ENCODE data around the gene KCNQ1.

- no peak for TF ChIP-seq REST (IDR thresholded peaks at IDR 0.05; ENCODE audit: low read depth, low read length)
- TF ChIP-seq CTCF (IDR thresholded peaks at IDR 0.05), result no peak
- no peak for TF ChIP-seq TCF12 (IDR thresholded peaks at IDR 0.05)
- TF ChIP-seq USF2 (IDR thresholded peaks at IDR 0.05; ENCODE audit: borderline replicate concordance, low read depth, low read length), result no peak
Measured at GRCh38 chr11:2586087-2586792, 141.4 kb downstream of the KCNQ1 start.

All from SK-N-SH (cell line).